Prostate gland (tissue), 2 donors: ENCODE measurements around the gene NANP. TPM values are rescaled to one million over a fixed set of nuclear protein-coding genes. Genes with fewer than 3 reads are reported as not detected.

Experiments used
- DNase-seq: peaks from one replicate; pipeline ENCODE4 v3.0.0-alpha.2; 2019; ENCODE audit warnings: low spot score
- H3K27ac ChIP-seq, 2 donors: fragments of 200-600 bp; sonication (generic); 2 replicates each; pipeline ENCODE4 v1.5.1; 2017 to 2019
- H3K27me3 ChIP-seq: fragments of 200-600 bp; sonication (generic); replicated peaks from 2 replicates; pipeline ENCODE4 v1.5.1; 2019; ENCODE audit not compliant: insufficient read depth
- H3K36me3 ChIP-seq, 2 donors: fragments of 200-600 bp; sonication (generic); 1 replicate in 1 of 2; 2 replicates in 1 of 2; pipeline versions ENCODE4 v1.5.1 to v1.8.1; 2017 to 2019
- H3K4me1 ChIP-seq: fragments of 200-600 bp; sonication (generic); replicated peaks from 2 replicates; pipeline ENCODE4 v1.5.1; 2019
- H3K4me3 ChIP-seq, 2 donors: fragments of 200-600 bp; sonication (generic); 2 replicates each; pipeline ENCODE4 v1.5.1; 2017 to 2019
- H3K9me3 ChIP-seq: fragments of 200-600 bp; sonication (generic); 2 replicates; pipeline ENCODE4 v1.5.1; 2017
- POLR2A ChIP-seq: fragments of 450-650 bp; IDR thresholded peaks from one replicate; pipeline ENCODE4 v1.6.1; 2016; ENCODE audit warnings: antibody characterized with exemption, mild to moderate bottlenecking
- POLR2AphosphoS5 ChIP-seq: sonication (generic); formaldehyde crosslinking; IDR thresholded peaks from one replicate; pipeline ENCODE4 v1.6.1; 2017; ENCODE audit warnings: antibody characterized with exemption
- WGBS: methylation state at CpG from one replicate; pipeline ENCODE4 v1.1.5; 2018; 5-methylcytosine and 5-hydroxymethylcytosine counted together
- intact Hi-C: fragments of 100-400 bp; cut with DNase I; formaldehyde crosslinking; loops from one replicate; pipeline ENCODE4 v1.14.2; 2022
- total RNA-seq, 2 donors: library from RNA; depleted of rRNA; stranded (reverse); fragments of >200 nt; gene quantifications; one replicate each; pipeline ENCODE4 v1.1.0, GENCODE V29; 2016
- TF ChIP-seq, protein P1 (sequence below), 4 experiments: fragments of 200-600 bp in 2 of 4; fragments of 450-650 bp in 2 of 4; sonication (generic) in 2 of 4; IDR thresholded peaks; 1 replicate in 3 of 4; 2 replicates in 1 of 4; pipeline ENCODE4 v1.5.1; 2016 to 2019; ENCODE audit warnings: antibody characterized with exemption in 4 of 4, mild to moderate bottlenecking in 2 of 4, moderate library complexity in 2 of 4

NANP gene
- total RNA-seq, 2 donors from 2014 or later = 4.0 to 5.3 TPM

GRCh38 chr20:25624500-25624939 is 706 bp upstream of the NANP start:
- intact Hi-C loops = loop anchor here (5.0 to 10.0 kb wide), 2 partner anchors 82 to 630 kb away; partner anchors contain the start of gene APMAP
- peak overlapping the region; percentile 62 to 86 for H3K4me3 ChIP-seq
- no peak for TF ChIP-seq POLR2AphosphoS5
- TF ChIP-seq, protein P1, sequence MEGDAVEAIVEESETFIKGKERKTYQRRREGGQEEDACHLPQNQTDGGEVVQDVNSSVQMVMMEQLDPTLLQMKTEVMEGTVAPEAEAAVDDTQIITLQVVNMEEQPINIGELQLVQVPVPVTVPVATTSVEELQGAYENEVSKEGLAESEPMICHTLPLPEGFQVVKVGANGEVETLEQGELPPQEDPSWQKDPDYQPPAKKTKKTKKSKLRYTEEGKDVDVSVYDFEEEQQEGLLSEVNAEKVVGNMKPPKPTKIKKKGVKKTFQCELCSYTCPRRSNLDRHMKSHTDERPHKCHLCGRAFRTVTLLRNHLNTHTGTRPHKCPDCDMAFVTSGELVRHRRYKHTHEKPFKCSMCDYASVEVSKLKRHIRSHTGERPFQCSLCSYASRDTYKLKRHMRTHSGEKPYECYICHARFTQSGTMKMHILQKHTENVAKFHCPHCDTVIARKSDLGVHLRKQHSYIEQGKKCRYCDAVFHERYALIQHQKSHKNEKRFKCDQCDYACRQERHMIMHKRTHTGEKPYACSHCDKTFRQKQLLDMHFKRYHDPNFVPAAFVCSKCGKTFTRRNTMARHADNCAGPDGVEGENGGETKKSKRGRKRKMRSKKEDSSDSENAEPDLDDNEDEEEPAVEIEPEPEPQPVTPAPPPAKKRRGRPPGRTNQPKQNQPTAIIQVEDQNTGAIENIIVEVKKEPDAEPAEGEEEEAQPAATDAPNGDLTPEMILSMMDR (IDR thresholded peaks at IDR 0.05) = no peak
- TF ChIP-seq POLR2A = no peak
- DNase-seq = no peak
- H3K27ac ChIP-seq = peak overlapping the region; percentile 84 to 94
- H3K4me1 ChIP-seq = no peaks in the 10 kb centered on the region
- no peaks in the 10 kb centered on the region for H3K27me3 ChIP-seq
- no peaks in the 10 kb centered on the region for H3K36me3 ChIP-seq
- H3K9me3 ChIP-seq = no peaks in the 10 kb centered on the region
- WGBS = 28% methylated on average over 17 of the region's 17 CpGs

DNA sequence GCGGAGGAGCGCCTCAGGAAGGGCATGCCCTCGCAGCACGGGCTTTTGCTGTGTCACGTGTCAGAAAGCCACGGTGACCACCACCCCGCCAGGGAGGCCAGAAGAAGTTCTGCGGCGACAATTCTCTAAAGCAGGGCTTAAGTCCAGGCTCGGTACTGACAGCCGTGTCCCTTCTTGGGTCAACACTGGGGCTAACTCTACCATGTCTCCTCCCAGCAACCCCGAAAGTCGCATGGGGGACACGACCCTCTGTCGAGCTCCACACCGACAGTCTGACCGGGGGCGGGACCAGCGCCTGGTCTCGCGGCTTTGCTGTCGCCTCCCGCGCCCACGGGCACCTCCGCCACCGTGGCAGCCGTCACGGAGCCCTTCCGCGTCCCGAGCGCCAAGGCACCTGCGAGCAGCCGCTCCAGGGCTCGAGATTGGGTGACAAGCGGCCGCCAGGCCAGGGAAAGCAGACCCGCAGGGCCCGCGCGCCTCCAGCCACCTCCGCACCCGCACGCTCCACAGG is 534 bp downstream of the NANP start:
- Histone ChIP-seq H3K9me3 (no peaks in the 10 kb centered on the region), H3K27ac (peak overlapping the region; percentile 84 to 94), H3K4me1 (no peaks in the 10 kb centered on the region), H3K4me3 (peak overlapping the region; percentile 62 to 86), H3K36me3 (no peaks in the 10 kb centered on the region), H3K27me3 (no peaks in the 10 kb centered on the region)
- under 1% methylated on average over 44 of the region's 45 CpGs for WGBS
- peak; percentile 28 for DNase-seq
- intact Hi-C loops = loop anchor here (2.0 to 10.0 kb wide), 3 partner anchors 74 to 628 kb away; partner anchors contain the start of genes APMAP and ZNF337
- TF ChIP-seq, protein P1 (IDR thresholded peaks at IDR 0.05) = no peak
- TF ChIP-seq POLR2AphosphoS5 (no peak), POLR2A (no peak)

GRCh38 chr20:25622450-25623224 is 1.2 kb downstream of the NANP start:
- WGBS = 27% methylated on average over 17 of the region's 17 CpGs
- intact Hi-C loops = loop anchor here (2.0 to 10.0 kb wide), 3 partner anchors 74 to 628 kb away; partner anchors contain the start of genes APMAP and ZNF337
- DNase-seq = no peak

GRCh38 chr20:25622049-25622448 is 1.8 kb downstream of the NANP start:
- H3K4me1 ChIP-seq = no peaks in the 10 kb centered on the region
- H3K4me3 ChIP-seq = no peak overlapping the region
- 90% methylated on average over 6 of the region's 6 CpGs for WGBS
- no peaks in the 10 kb centered on the region for H3K9me3 ChIP-seq
- TF ChIP-seq, protein P1 (IDR thresholded peaks at IDR 0.05) = no peak
- no peak for TF ChIP-seq POLR2AphosphoS5
- TF ChIP-seq POLR2A = no peak
- no peaks in the 10 kb centered on the region for H3K36me3 ChIP-seq
- intact Hi-C loops = loop anchor here (2.0 to 10.0 kb wide), 3 partner anchors 75 to 627 kb away; partner anchors contain the start of genes APMAP and ZNF337
- no peak for DNase-seq
- no peak overlapping the region for H3K27ac ChIP-seq
- H3K27me3 ChIP-seq = no peaks in the 10 kb centered on the region

More at GRCh38 chr20:25622450-25623224, 1.2 kb downstream of the NANP start:
- Histone ChIP-seq H3K27me3 (no peaks in the 10 kb centered on the region), H3K9me3 (no peaks in the 10 kb centered on the region), H3K27ac (peak overlapping the region; percentile 84 to 94), H3K4me3 (peak overlapping the region; percentile 62 to 86), H3K4me1 (no peaks in the 10 kb centered on the region), H3K36me3 (no peaks in the 10 kb centered on the region)
- TF ChIP-seq POLR2A (no peak), POLR2AphosphoS5 (no peak)
- TF ChIP-seq, protein P1 (IDR thresholded peaks at IDR 0.05) = no peak
